NCI-H1105 (cell line): ENCODE data around the gene CHRNA3.

Experiments
- DNase-seq: peaks from one replicate; lab custom pipeline; 2025; lab: John Stamatoyannopoulos, UW

Gene CHRNA3

GRCh38 chr15:78636378-78636859 lies 15.6 kb upstream of the CHRNA3 start:
- DNase-seq: no peak

DNA sequence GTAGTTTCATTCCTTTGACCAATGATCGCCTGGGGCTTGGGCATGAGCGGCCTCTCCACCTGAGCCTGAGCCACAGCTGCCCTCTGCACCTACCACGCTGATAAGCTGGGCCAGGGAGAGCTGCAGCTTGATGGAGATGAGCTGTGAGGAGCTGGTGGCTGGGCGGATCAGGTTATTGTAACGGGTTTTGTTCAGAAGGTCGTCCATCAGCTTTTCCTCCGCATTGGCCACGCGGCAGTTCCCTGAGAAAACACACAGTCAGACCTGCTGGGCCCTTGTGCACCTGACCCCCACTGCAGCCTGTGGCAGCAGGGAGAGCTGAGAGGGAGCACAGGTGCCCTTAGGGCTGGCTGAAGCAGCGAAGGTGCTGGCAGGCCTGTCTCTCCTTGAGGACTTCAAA lies 14.6 kb upstream of the CHRNA3 start:
- no peak for DNase-seq

DNA sequence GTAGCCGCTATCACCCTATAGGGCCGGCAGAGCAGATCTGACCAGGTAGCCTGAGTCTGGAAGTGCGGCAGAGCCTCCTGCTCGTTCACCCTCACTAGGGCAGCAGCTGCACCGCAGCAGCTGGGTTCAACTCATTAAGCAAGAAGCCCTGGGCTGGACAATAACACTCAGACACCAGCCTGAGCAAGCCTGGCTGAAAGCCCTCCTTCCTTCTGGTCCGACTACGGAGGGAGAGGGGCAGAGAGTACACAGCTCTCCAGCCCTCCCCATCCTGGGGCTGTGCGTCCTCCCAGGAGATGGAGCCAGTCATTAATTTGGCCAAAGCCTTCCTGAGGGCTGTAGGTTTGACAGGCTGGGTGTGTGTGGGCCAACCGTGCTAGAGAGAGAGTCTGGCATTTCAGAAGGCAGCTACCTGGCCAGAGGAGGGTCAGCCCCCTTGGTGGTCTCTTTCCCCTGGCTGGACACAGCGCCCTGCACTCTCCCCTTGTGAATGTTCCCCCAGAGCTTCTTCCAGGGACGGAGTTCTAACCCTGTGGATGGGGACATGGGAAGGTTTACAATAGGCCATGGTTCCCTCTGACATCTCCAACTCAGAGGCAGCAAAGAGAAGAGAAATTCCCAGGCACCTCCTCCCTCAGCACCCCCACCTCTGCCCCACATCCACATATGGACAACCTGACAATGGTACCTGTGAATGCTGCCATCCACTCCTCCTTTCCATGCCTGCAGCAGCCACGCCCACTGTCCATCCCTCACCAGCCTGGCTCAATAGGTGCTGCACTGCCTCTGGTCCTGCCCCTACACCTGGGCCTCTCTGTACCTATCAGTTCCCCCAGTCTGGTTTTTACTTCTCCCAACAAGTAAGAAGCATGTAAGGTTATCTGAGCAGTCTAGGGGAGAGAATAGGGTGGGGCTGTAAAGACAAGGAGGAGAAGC lies 13.7 kb upstream of the CHRNA3 start:
- DNase-seq: no peak

DNA sequence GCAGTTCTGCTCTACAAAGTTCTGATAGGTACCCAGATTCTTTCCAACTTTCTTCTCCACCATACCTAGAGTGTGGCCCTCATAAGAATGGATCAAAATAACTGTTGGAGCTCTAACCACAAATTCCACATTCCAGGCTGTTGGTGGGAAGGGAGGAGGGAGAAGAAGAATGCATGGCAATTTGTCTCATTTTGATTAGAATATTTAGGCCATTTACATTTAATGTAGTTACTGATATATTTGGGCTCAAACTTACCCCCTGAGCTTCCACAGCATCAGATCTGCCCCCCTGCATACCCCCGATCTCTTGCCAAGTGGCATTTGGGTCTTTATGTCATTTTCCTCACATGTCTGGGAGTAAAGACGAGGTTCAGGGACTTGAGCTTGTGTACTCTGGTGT lies 12.6 kb upstream of the CHRNA3 start:
- DNase-seq: no peak

DNA sequence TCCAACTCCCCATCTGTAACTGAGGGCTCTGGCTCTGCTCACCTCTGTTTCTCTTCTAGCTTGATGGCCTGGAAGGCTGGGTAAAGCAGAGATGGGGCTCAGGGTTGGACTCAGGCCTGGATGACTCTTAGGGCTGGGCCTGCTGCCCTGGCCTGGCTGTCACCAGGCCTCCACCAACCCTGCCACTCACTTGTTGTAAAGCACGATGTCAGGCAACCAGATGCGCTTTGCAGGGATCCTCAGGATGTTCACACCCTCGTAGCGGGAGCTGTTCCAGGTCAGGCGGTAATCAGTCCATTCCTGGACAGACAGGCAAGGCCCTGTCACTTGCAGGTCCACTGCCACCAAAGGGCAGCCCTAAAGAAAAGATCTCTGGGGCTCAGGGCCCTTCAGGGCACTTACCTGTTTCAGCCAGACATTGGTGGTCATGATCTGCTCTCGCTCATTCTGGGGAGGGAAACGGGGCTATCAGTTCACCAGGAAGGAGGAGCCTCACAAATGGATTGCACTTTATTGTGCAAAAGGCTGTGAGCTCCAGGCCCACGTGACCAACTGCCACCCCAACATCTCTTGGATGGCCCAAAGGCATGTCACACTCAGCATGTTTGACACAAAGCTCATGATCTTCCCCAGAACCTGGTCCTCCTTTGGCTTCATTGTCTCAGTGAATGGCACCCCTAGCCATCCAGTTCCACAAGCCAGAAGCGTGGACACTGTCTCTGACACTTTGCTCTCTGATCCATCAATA lies 10.3 kb upstream of the CHRNA3 start:
- DNase-seq: no peak

DNA sequence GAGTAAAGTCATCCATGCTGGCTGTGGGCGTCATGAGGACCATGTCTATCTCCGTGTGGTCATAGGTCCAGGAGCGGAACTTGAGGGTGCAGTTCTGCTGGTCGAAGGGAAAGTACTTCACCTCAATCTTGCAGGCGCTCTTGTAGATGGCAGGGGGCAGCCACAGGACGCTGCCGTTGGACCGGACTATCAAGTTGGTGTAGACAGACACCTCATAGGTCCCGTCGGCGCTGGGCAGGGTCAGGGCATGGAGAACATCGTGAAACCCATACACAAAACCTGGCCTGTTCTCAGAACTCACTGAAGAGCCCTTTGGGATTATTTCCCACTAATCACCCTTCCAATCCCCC lies 8.9 kb upstream of the CHRNA3 start:
- DNase-seq: no peak

GRCh38 chr15:78629031-78629715 lies 8.4 kb upstream of the CHRNA3 start:
- DNase-seq: no peak

DNA sequence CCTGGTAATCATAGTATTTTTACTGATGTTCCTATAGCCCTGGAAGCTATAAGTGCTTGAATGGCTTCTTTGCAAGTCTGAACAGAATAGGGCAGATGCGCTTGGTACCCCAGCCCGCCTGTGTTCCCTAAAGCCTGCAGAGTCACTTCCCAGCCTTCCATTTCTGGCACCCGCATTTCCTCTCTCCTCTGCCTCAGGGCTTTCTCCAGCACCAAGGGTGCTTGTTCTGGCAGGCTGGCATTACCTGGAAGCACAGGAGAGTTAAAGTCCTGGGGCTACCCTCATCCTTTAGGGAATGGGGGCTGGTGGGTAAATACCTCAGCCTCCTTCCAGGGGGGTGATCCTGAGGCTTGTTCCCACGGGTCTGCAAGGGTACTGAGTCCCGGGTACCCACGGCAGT lies 7.4 kb upstream of the CHRNA3 start:
- no peak for DNase-seq

DNA sequence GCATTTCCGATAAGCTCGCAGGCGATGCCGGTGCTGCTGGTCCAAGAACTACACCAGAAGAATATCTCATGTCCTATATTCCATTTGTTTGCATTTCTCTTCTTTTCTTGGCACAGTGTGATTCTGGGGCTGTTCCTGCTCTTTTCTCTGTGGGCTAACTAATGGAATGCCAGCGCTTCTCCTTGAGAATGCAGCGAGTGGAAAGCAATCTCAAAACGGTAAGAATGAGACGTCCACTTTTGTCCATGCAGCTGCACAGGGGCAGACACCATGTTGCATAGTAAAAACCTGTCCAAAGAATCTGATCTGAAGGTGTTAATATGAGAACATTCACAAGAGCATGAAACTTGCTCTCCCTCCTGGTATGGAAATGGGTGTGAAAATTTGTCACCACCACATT lies 6.6 kb upstream of the CHRNA3 start:
- DNase-seq: no peak

GRCh38 chr15:78626381-78626995 lies 5.7 kb upstream of the CHRNA3 start:
- DNase-seq: no peak

DNA sequence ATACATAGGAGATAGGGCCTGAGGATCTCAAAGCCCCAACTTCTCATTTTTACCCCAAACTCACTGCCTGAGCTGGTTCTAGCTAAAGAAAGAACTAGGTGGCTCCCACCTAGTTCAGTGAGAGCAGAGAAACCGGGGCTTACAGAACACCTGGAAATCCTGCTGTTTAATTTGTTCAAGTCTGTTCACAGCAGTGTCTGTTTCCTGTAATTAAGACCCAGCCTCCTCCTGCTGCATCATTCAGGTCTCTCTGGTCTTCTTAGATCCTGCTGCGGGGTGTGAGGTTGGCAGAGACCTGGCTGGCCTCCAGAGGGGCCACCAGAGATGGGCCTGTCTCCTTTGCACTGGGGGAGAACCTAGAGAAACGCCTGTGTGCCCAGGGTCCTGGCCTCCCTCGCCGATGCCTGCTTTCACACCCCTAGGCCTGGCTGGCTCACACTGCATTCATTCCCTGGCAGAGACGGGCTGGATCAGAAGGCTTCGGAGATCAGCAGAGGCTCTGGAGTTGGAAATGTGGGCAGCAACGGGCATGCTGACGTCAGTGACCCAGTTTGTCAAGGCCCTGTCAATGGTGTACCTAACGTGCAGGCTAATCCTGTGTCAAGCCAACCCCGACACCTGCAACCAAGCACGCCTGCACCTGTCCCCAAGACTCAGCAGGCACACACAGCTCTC lies 4.9 kb upstream of the CHRNA3 start:
- DNase-seq: peak; percentile 39

DNA sequence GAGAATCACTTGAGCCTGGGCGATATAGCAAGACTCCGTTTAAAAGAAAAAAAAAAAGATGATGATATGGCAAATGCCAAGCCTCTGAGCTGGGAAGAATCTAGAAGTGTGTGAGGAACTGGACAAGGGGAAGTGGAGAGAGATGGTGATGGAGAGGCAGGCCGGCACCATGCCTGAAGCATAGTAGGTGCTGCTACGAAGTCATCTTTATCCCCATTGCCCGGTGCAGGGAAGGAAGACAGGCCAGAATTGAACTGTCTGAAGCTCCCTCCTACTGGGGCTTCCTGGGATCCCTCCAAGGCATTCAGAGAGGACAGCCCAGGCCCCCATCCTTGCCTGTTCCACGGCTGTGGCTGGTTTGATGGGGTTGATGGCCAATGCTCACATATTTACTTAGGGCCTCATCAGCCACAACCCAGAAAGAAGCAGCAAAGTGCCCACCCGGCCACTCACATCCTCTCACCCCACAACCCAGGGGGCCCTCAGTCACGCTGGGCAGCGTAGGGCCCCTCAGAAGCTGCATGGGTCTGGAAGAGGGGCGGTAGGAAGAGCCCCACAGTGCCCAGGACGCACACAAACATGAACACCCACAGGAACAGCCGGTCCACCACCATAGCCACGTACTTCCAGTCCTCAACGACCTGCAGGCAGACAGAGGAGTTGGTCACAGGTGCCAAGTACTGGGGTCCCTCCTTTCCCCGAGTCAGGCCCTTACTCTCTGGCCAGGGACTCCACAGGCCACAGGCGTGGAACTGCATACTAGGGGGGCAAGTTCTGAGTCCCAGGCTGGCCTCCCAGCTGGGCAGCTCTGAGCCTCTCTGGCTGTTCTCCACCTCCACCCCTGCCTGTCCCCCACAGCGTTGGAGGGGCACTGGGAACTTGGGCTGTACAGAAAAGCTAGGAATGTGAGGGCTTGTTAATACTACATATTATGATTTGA lies 4.1 kb upstream of the CHRNA3 start:
- DNase-seq: no peak

DNA sequence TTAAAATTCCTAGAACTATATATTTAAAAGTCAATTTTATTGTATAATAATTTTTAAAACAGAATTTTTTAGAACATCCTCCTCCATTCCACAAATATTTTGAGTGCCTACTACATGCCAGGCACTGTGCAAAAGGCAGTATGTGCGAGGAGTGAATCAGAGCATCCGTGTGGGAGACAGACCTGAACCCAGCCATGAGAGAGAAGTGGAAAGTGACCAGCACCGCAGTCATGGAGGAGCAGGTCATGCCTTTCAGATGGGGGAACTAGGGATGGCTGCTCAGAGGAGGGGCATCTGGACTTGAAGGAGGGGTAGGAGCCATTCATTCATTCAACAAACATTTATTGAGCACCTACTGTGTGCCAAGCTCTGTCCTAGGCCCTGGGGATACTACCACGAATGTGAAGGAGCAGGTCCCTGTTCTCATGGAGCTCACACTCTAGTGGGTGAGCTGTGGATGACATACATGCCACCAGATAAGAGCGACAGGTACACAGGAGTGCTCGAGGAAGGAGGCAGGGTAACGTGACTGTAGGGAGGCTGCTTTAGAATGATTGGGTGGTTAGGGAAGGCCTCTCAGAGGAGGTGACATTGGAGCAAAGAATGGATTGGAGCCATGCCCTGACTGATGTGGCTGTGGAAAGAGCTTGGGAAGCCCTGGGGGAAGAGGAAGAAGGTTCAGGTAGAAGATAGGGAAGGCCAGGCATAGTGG lies 3.1 kb upstream of the CHRNA3 start:
- no peak for DNase-seq

DNA sequence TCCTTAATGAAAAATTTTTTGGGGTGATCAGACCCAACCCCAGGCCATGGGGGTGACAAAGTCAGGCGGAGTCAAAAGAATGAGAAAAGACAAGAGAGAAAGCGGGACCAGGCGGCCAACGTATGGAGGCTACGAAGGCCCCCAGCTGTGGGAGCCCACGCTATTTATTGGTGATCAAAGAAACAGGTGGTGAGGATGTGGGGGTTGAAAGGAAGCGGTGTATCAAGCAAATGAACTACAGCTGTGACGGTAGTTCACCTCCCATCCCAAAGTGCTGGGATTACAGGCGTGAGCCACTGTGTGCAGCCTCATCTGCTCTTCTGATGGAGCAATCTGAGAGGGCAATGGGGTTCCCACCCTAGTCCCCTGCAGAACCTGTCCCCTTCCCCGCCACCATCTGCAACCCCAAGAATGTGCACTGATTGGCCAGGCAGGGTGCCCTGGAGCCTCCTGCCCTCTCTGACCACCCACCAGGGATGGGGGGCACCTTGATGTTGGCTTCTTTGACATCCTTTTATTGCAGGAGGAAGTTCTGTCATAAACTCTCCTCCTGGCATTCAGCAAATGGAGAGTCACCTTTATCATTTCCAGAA lies 1.1 kb upstream of the CHRNA3 start:
- DNase-seq: no peak

DNA sequence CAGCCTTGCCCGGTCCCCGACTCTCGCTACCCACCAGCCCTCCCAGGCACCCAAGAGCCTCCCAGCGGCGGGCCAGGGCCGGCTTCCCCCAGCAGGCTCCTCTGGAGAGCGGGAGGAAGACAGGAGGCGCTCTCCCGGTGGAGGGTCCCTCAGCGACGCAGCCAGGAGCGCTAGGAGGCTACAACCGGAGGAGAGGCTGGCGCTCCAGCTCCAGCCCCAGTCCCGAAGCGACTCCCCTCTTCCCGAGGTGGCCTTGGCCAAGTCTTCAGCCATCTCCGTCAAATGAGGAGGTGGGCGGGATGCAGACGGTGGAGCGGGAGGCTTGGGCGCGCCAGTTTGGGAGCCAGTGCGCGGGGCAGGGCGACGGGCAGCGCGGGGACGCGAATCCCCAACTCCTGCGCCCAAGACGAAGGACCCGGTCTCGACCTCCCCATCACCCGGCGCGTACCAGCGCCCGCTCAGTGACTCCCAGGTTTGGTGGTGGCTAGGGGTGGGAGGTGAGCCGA lies 722 bp downstream of the CHRNA3 start:
- no peak for DNase-seq

DNA sequence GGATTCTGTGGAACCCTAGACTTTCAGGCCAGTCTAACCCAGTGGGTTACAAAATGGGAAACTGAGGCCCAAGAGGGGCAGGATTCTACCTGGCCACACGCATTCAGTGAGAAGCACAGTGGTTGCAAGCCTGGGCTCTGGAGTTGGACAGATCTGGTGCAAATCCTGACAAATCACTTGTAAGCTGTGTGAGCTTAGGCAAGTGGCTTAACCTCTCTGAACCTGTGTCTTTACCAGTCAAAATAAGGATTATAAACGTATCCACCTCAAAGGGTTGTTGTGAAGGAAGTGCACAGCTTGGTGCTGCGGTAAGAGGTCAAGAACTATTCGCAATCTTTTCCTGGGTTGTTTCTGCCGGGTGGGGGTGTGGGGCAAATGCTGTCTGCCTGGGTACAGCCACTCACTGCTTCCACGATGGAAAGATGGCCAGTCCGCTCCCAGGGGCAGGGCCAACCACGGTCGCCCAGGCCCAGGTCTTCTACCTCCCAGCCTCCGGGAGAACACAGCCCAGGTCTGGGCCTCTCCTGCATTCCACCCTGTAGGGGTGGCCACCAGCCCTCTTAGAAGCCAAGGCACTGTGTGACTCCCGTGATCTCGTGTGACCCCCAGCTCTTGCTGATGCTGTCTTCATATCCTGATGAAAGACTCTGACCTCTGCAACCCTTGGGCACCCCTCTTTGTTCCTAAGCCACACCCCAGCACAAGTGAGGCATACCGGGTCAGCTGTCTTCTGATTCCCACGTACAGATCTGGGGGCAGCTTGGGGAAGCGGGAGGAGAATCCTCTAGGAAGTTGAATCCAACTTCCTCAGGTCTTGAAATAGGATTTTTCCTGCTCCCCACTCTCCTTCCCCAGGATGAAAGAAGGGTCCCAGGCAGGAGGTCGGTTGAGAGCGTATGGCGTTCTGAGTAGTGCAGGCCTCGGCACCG lies 1.5 kb downstream of the CHRNA3 start:
- no peak for DNase-seq

DNA sequence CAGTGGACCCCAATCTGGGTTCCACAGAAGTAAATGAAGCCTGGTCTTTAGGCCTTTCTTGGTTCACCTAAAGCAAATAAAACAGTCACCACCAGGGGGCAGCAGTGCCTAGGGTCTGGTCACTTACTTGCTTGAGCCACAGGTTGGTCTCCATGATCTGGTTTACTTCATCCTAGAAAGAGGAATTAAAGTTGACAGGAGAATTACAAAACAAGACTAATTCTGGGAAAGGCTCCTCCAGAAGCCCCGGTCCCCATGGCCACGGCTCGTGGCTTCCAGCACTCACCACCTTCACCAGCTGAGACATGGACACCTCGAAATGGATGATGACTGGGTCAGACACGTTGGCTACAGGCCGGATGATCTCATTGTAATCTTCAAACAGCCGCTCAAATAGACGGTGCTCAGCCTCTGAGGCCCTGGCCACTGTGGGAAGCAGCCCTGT lies 2.3 kb downstream of the CHRNA3 start:
- DNase-seq: peak; percentile 63

DNA sequence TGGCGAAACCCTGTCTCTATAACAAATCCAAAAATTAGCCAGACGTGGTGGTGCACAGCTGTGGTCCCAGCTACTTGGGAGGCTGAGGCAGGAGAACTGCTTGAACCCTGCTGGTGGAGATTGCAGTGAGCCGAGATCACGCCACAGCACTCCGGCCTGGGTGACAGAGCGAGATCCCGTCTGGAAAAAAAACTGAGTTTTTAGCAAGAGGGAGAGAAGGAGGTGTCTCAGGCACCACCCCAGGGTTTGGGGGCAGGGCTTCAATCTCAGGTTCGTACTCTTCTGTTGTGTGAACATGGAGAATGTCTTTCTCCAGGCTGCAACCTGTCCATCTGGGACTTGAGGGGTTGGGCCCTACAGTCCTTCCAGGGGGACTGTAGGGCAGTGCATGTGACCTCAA lies 2.7 kb downstream of the CHRNA3 start:
- no peak for DNase-seq
